Measurements from ENCODE around the gene DCLK2.
A peak's percentile ranks its signal among the peaks of the same experiment; 100 is the strongest.

The DCLK2 gene

GRCh38 chr4:150261571-150261970 is 183.3 kb downstream of the DCLK2 start:
- no peak overlapping the region for H3K4me3 ChIP-seq (ENCODE audit: low read depth, low read length)
- TF ChIP-seq CTCF (conservative IDR thresholded peaks at IDR 0.05; ENCODE audit: low read depth, low read length) = no peak
- DNase-seq (ENCODE audit: low read depth) = no peak

DNA sequence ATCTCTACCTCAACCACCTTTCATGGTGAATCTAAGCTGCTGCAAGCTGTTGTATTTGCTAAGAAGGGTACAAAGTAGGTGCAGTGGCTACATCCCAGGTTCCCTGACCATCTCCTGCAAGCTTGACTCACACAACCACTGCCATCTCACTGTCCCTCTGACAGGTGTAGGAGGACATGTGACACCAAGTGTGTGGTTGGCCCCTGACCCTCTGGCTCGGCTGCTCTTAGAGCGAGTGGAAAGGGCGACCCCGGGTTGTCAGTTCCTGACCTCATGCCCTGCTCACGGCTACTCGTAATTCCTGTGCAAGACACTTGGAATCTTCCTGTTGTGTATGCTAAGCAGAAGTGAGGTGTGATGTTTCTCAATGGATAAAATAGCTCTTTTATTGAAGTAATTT is 184.4 kb downstream of the DCLK2 start:
- TF ChIP-seq CTCF (conservative IDR thresholded peaks at IDR 0.05; ENCODE audit: low read depth, low read length) = no peak
- no peak overlapping the region for H3K4me3 ChIP-seq (ENCODE audit: low read depth, low read length)
- no peak for DNase-seq (ENCODE audit: low read depth)

DNA sequence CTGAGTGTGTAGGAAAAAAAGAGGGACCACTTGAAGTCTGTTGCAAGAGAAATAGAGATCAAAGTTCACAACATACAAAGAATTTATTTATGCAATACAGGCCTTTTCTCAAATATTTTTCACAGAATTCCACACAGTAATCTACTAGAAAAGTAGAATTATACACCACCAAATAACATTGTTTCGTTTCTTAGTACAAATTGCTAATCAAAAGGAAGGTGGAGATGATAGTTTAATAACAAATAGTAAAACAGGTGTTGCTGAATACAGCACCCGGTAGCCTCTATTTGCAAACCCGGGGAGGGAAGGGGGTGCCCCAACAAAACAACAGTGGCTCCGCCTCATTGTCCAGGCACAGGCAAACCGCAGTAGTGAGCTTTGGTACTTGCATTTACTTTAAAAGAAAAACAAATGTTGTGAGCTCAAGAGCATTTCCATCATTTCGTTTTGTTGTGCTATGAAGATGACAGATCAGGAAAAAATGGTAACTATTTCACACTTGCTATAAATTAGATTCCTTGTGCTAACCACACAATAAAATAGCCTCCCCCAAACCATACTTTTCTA is 186.4 kb downstream of the DCLK2 start:
- peak; percentile 46 for DNase-seq (ENCODE audit: low read depth)
- H3K4me3 ChIP-seq (ENCODE audit: low read depth, low read length) = no peak overlapping the region
- no peak for TF ChIP-seq CTCF (conservative IDR thresholded peaks at IDR 0.05; ENCODE audit: low read depth, low read length)

DNA sequence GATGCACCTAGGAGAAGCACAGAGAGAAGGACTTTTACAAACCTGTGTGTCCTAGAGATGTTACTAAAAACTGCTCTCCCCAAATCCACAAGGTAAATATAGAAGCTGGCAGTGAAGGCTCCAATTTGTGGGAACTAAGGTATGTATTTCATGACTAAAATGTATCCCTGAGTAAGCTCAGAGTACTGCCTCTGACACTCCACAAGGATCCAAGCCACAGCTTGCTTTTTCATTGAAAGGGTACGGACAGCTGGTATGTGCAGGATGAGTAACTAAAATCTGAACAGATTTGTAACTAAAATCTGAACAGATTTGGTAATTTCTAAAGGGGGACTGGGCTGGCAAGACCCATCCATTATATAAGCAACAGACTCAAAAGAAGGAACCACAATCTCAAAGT is 187.6 kb downstream of the DCLK2 start:
- no peak for DNase-seq (ENCODE audit: low read depth)
- no peak overlapping the region for H3K4me3 ChIP-seq (ENCODE audit: low read depth, low read length)
- no peak for TF ChIP-seq CTCF (conservative IDR thresholded peaks at IDR 0.05; ENCODE audit: low read depth, low read length)

DNA sequence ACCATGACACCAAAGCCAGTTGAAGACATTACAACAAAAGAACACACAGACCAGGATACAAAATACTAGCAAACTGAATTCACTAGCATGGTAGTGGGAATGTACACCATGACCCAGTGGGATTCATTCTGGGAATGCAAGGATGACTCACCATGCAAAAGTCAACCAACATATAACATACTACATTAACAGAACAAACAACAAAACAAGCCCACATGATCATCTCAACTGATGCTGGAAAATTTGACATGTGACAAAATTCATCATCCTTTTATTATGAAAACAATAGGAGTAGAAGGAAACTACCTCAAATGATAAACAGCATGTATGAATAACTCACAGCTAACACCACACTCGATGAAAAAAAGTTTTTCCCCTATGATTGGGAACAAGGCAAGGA is 190.2 kb downstream of the DCLK2 start:
- no peak overlapping the region for H3K4me3 ChIP-seq (ENCODE audit: low read depth, low read length)
- DNase-seq (ENCODE audit: low read depth) = peak; percentile 42
- TF ChIP-seq CTCF (conservative IDR thresholded peaks at IDR 0.05; ENCODE audit: low read depth, low read length) = no peak

DNA sequence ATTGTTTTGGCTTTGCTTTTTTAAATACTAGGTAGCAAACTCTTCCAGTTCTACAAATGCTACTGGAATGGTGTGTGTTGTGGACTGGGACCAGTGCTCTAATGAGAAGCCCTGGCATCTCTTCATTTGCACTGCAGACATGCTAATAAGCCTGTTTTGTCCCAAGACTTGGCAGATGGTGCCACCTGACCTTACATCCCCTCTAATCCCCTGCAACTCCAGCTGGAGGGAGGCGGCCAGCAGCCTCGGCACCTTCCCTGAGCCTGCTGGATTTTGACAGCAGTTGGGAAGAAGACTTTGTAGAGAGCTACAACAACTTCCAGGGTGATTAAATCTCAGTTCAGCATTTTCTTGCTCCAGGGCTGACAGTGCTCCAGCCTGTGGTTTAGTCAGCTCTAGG is 200.0 kb downstream of the DCLK2 start:
- no peak for TF ChIP-seq CTCF (conservative IDR thresholded peaks at IDR 0.05; ENCODE audit: low read depth, low read length)
- no peak overlapping the region for H3K4me3 ChIP-seq (ENCODE audit: low read depth, low read length)
- no peak for DNase-seq (ENCODE audit: low read depth)

- no peak overlapping the region for H3K4me3 ChIP-seq (ENCODE audit: low read depth, low read length)
- peak; percentile 88 for DNase-seq (ENCODE audit: low read depth)
- TF ChIP-seq CTCF (conservative IDR thresholded peaks at IDR 0.05; ENCODE audit: low read depth, low read length) = no peak
These were observed 202.0 kb downstream of the DCLK2 start for GRCh38 chr4:150280081-150280895.
